ENCODE measurements around the gene PDGFRB. TPM values are rescaled to one million over a fixed set of nuclear protein-coding genes. Genes with fewer than 3 reads are reported as not detected.

The PDGFRB gene
- total and polyA plus RNA-seq, 2 of the 8 experiments (the other 6 are each of a cell fraction or from before 2014, with no cell fraction given), result 4.2 to 13.7 TPM

DNA sequence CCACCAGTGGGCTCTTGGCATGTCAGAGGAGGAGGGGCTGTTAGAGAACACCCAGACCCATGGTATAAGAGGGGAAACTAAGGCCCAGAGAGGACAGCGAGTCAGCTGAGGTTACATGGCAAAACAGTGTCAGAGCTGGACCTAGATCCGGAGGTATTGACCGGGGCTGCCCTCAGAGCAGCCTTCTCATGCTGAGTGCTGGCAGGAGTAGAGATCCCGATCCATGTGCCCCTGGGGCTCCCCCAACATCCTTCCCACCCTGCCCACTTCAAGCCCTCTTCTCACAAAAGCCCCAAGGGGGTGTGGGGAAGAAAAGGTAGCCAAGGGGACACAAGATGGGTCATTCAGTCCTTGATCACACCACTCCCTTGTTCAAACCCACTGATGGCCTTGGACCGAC lies 89.2 kb downstream of the PDGFRB start:
- Histone ChIP-seq H3K23me2 (ENCODE audit: low read depth, low read length) (no peaks in the 10 kb centered on the region), H2BK15ac (ENCODE audit: low read length) (no peak overlapping the region), H3K79me2 (ENCODE audit: control insufficient read depth in 1 of 2, insufficient read depth in 2 of 2, low read length in 2 of 2) (no peaks in the 10 kb centered on the region), H3K27me3 (replicated peaks in 1 of 4; ENCODE audit: control insufficient read depth in 3 of 4, extremely low read depth in 1 of 4, insufficient read depth in 3 of 4, low read length in 3 of 4) (no peaks in the 10 kb centered on the region; a peak in 1 of 7 replicates), H3K18ac (ENCODE audit: extremely low read depth, low read length) (no peak overlapping the region), H2BK120ac (replicated peaks; ENCODE audit: low read depth, low read length) (no peak overlapping the region), H3K56ac (replicated peaks; ENCODE audit: insufficient read length, low read depth, low read length) (no peak overlapping the region), H4K8ac (ENCODE audit: extremely low read depth, insufficient read depth, low read length) (no peak overlapping the region), H4K20me1 (replicated peaks in 1 of 2; ENCODE audit: control insufficient read depth in 1 of 2, insufficient read depth in 2 of 2, low read length in 2 of 2) (no peaks in the 10 kb centered on the region), H3K4ac (replicated peaks; ENCODE audit: insufficient read length, low read depth, low read length) (no peak overlapping the region), H3K36me3 (ENCODE audit: control insufficient read depth in 2 of 4, insufficient read depth in 4 of 4, low read length in 3 of 4) (no peaks in the 10 kb centered on the region), H3K4me1 (replicated peaks in 1 of 4; ENCODE audit: control insufficient read depth in 3 of 4, insufficient read depth in 4 of 4, low read length in 3 of 4) (peaks cover 0 to 18% (median 4%) of the 10 kb centered on the region in 4 experiments; a peak in 5 of 7 replicates), H2BK20ac (ENCODE audit: low read length) (no peak overlapping the region), H3K4me2 (ENCODE audit: insufficient read depth in 1 of 2, low read depth in 2 of 2, low read length in 2 of 2) (no peak overlapping the region), H4K5ac (ENCODE audit: insufficient read length, low read depth, low read length) (no peak overlapping the region), H3K4me3 (ENCODE audit: extremely low read depth in 1 of 4, insufficient read depth in 2 of 4, low read depth in 3 of 4, low read length in 4 of 4) (no peak overlapping the region), H3K79me1 (ENCODE audit: low read depth, low read length) (no peaks in the 10 kb centered on the region), H4K91ac (replicated peaks; ENCODE audit: insufficient read length, low read length) (no peak overlapping the region), H3K14ac (ENCODE audit: insufficient read length) (no peak overlapping the region), H3K23ac (ENCODE audit: insufficient read length) (no peak overlapping the region), H2BK12ac (ENCODE audit: low read depth, low read length) (no peak overlapping the region), H2BK5ac (ENCODE audit: low read depth, low read length) (no peak overlapping the region), H2AK5ac (ENCODE audit: low read depth, low read length) (no peak overlapping the region), H2AFZ (ENCODE audit: low read length) (no peak overlapping the region), H3K27ac (ENCODE audit: low read depth, low read length) (no peak overlapping the region), H3K9me3 (ENCODE audit: insufficient read depth in 2 of 2, low read depth in 1 of 2, low read length in 1 of 2) (no peaks in the 10 kb centered on the region), H3K9ac (replicated peaks in 1 of 4; ENCODE audit: extremely low read depth in 1 of 4, low read depth in 3 of 4, low read length in 3 of 4) (no peak overlapping the region)
- no peak for TF ChIP-seq EZH2 (IDR thresholded peaks at IDR 0.05; ENCODE audit: low read depth, low read length, severe bottlenecking)
- TF ChIP-seq POLR2AphosphoS5 (IDR thresholded peaks at IDR 0.05; ENCODE audit: low read depth, low read length), result no peak
- TF ChIP-seq RAD21 (IDR thresholded peaks at IDR 0.05 in 1 of 2, conservative IDR thresholded peaks at IDR 0.05 in 1 of 2; ENCODE audit: low read depth in 2 of 2, low read length in 2 of 2), result no peak
- no peak for TF ChIP-seq KDM4A (IDR thresholded peaks at IDR 0.05; ENCODE audit: low read depth, low read length, severe bottlenecking)
- TF ChIP-seq, protein P1, sequence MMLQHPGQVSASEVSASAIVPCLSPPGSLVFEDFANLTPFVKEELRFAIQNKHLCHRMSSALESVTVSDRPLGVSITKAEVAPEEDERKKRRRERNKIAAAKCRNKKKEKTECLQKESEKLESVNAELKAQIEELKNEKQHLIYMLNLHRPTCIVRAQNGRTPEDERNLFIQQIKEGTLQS (IDR thresholded peaks at IDR 0.05; ENCODE audit: insufficient read depth, low read depth, low read length), result no peak
- no peak for TF ChIP-seq SP4 (IDR thresholded peaks at IDR 0.05; ENCODE audit: low read length)
- TF ChIP-seq POLR2A (IDR thresholded peaks at IDR 0.05; ENCODE audit: control extremely low read depth in 1 of 2, low read depth in 2 of 2, low read length in 2 of 2), result no peak
- no peak for TF ChIP-seq BRCA1 (IDR thresholded peaks at IDR 0.05; ENCODE audit: low read depth, low read length)
- no peak for TF ChIP-seq POU5F1 (IDR thresholded peaks at IDR 0.05; ENCODE audit: low read depth, low read length)
- TF ChIP-seq SP1 (IDR thresholded peaks at IDR 0.05; ENCODE audit: low read depth, low read length), result no peak
- no peak for TF ChIP-seq SIRT6 (IDR thresholded peaks at IDR 0.05; ENCODE audit: low read length)
- no peak for TF ChIP-seq ZNF274 (IDR thresholded peaks at IDR 0.05; ENCODE audit: borderline replicate concordance, extremely low read depth, low read length)
- no peak for TF ChIP-seq CREB1 (IDR thresholded peaks at IDR 0.05)
- ChIA-PET CTCF (ENCODE audit: partially characterized antibody) (interaction anchor here (0.6 to 2.1 kb wide), 8 partner anchors 9 to 154 kb away, joined by 3 to 8 read pairs (median 4); no protein-coding TSS in a partner anchor), POLR2A (ENCODE audit: partially characterized antibody) (interaction anchor here (1.0 kb wide), 1 partner anchor 11 kb away, joined by 4 read pairs; no protein-coding TSS in a partner anchor)
- no peak for FAIRE-seq
- no peak for DNase-seq (ENCODE audit: low read depth in 1 of 2, low spot score in 2 of 2)
- 90% methylated on average over 5 of the region's 5 CpGs; no CpG with 5 or more reads in 1 of the 2 experiments for WGBS, 2 experiments (ENCODE audit: extremely low coverage in 1 of 2, insufficient coverage in 1 of 2, insufficient read length in 1 of 2, insufficient replicate concordance in 2 of 2, low coverage in 1 of 2, low lambda C conversion rate in 2 of 2, missing lambda C conversion rate in 1 of 2)

All from H1 (cell line).